ENCODE results near the gene MATR3. TPM values are rescaled to one million over a fixed set of nuclear protein-coding genes. Genes with fewer than 3 reads are reported as not detected.
A peak's percentile ranks its signal among the peaks of the same experiment; 100 is the strongest.
"Not testable (repeated sequence)": the region's sequence is repeated elsewhere in the genome, so short reads cannot be mapped to it uniquely, and the experiment has no call there.

MATR3 gene
- total RNA-seq (2014; rRNA removed; shearing (Covaris generic)) = 333 and 368 TPM in 2 replicates

GRCh38 chr5:139293507-139294373, at the start of gene MATR3:
Gene MATR3, plus strand, starts transcription at chr5:139293740. Its CDS starts 13,676 bp downstream, at chr5:139307416.
- peak; percentile 94 for DNase-seq (ENCODE audit: low spot score)

- DNase-seq (ENCODE audit: low spot score) = no peak
Observed at GRCh38 chr5:139245637-139246339, 47.8 kb upstream of the MATR3 start.

DNA sequence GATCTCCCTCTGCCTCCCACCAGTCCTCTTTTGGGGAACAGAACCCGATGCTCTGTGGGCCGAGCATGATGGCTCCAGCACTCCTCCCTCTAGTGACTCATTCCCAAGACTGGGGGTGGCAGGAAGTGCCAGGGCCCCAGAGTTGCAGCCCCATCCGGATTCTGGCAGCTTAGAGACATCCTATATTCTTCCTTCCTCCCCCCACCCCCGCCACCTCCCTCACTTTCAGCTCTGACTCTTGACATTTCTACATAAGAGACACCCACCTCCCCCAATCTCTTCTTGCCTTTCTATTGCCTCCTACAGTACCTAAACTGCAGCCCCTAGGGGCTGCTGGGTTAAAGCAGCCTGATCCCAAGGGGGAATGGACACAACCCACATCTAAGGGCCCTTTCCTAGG, 47.1 kb upstream of the MATR3 start:
- peak; percentile 88 for DNase-seq (ENCODE audit: low spot score)

- DNase-seq (ENCODE audit: low spot score) = no peak
Observed at GRCh38 chr5:139248826-139249453, 44.6 kb upstream of the MATR3 start.

DNA sequence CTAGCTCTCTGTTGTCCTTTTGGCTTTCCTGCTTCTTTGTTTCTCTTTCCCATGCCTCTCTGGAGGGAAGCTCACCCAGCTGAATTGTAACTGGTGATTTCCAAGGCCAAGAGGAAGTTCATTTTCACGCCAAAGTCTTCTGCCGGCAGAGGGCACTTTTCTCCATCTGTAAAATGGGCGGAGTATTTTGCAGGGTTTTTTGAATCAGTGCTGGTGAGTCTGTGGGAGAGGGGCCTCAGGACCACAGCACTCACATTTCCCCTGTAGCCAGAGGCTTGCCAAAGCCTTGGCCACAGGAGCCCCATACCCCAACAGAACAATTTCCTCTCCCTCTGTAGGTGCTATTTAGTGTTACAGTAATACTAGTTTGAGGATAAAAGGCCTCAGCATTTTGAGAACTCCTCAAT, 42.3 kb upstream of the MATR3 start:
- no peak for DNase-seq (ENCODE audit: low spot score)

GRCh38 chr5:139251695-139252288, 41.7 kb upstream of the MATR3 start:
- no peak for DNase-seq (ENCODE audit: low spot score)

- DNase-seq (ENCODE audit: low spot score) = no peak
Observed at GRCh38 chr5:139253115-139253514, 40.4 kb upstream of the MATR3 start.

DNA sequence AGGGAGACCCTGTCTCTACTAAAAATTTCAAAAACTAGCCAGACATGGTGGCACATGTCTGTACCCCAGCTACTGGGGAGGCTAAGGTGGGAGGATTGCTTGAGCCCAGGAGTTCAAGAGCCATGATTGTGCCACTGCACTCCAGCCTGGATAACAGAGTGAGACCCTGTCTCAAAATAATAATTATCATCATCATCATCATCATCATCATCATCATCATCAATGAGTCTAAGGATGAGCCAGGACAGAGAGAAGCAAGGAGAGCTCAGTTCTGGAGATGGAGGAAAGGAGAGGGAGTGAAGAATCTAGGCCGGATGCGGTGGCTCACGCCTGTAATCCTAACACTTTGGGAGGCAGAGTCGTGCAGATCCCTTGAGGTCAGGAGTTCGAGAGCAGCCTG, 36.7 kb upstream of the MATR3 start:
- DNase-seq (ENCODE audit: low spot score) = no peak

DNA sequence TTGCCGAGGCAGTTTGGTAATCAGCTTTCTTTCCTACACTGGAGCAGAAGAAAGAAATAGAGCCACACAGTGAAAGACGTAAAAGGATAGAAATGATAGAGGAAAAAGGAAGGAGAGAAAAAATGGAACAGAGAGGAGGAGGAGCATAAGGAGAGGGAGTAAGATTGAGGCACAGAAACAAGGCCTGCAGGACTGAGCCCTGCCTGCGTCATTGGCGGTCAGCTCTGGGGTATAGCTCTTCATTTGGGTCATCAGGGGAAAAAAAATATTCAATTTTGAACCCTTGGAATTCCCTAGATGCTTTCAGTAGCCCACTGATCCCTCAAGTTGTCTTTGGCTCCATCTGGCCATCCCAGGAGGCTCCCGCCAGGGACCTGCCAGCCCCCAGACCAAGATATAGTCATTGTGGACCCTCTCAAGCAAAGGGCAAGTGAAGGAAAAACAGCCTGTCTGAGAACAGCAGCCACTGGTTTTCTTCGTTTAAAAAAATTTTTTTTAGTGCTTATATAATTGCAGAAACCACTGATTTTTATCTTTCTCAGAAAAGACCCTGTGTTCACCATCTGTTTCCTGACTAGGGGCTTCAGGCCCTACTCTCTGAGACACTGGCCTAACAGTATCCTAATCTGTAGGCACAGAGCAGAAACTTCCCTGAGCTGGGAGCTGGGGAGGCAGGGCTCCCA, 31.3 kb upstream of the MATR3 start:
- no peak for DNase-seq (ENCODE audit: low spot score)

GRCh38 chr5:139262742-139263445, 30.6 kb upstream of the MATR3 start:
- DNase-seq (ENCODE audit: low spot score) = peak; percentile 91

DNA sequence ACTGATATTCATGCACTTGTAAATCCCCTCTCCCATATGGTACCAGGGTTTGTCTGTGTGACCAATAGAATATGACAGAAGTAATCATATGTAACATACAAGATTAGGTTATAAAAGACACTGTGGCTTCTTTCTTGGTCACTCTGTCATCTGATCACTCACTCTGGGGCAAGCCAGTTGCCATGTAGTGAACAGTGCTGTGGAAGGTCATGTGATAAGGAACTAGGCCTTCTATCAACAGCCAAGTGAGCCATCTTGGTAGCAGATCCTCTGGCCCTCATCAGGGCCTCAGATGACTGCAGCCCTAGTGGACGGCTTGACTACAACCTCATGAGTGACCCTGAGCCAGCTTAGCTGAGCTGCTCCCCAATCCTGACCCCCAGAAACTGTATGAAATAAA, 30.0 kb upstream of the MATR3 start:
- DNase-seq (ENCODE audit: low spot score) = no peak

DNA sequence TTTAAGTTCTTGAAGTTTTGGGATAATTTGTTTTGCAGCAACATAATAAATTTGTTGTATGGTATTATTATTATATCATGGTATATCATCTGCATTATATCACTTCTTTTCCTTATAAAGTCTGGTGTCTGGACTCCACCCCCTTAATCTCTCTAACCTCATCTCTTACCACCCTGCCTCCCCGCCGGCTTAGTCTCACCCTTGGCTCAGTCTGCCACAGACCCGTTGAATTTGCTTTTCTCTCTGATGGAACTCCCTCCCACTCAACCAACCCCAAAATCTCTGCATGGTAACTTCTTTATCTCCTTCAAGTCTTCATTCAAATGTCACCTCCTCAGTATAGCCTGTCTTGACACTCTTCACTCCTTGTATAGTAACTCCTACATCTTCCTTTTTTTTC, 29.6 kb upstream of the MATR3 start:
- DNase-seq (ENCODE audit: low spot score) = no peak

- DNase-seq (ENCODE audit: low spot score) = no peak
Observed at GRCh38 chr5:139265001-139265400, 28.5 kb upstream of the MATR3 start.

DNA sequence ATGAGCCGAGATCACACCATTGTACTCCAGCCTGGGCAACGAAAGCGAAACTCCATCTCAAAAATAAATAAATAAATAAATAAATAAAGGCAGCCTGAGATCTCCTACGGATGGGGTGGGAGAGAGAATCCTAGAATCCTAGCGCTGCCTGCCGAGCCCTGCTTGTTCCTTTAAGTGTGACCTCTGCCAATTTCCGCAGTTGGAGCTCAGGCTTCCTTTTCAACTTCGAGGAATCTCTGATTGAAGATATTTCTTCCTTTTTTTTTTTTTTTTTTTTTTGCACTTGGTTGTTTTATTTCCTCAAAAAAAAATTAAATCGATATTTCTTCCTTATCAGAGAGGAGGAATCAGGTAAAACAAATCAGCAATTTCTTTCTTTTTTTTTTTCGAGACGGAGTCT, 27.3 kb upstream of the MATR3 start:
- no peak for DNase-seq (ENCODE audit: low spot score)

DNA sequence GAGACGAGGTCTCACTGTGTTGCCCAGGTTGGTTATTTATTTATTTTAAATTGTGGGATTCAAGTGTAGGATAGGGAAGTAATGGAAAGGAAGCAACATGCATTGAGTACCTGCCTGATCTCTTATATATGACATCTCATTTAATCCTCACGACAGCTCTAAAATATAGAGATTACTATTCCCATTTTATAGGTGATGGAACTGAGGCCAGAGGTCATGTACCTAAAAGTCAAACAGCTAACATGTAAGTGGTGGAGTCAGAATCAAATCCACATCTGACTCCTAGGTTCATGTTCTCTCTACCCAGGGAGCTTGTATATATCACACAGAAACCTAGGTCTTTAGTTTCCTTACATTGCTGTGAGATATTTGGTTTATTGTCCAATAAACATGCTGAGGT, 26.1 kb upstream of the MATR3 start:
- no peak for DNase-seq (ENCODE audit: low spot score)

DNA sequence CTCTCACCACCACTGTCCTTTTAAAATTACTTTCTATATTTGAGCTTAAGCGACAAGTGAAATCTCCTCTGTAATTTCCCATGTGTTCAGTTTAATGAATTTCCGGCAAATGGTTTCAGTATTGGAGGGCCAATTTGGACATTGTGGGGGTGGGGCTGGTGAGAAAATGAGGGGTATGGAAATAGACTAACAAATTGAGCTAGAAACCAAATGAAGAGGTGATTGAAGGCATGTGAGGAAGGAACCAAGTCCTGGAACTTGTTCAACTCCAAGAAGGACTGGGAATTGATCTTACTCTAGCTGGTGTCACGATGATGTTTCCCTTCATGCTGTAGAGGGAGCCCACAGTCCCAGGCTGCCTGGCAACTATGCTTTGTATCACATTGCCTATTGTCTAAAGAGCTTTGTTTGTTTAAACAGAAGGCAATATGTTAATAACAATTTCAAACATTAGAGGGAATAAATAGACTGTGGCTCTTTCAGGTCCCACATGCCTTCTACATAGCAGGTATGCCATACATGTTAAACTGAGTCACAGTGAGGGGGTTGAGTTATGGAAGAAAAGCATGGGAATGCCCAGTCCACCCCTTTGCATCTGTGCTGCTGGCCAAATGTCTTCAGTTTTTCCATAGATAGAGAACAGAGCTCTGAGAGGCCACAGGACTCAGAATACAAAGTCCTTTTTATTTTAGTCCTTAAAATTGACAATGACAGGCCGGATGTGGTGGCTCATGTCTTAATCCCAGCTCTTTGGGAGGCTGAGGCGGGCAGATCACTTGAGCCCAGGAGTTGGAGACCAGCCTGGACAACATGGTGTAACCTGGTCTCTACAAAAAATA, 25.0 kb upstream of the MATR3 start:
- no peak for DNase-seq (ENCODE audit: low spot score)

DNA sequence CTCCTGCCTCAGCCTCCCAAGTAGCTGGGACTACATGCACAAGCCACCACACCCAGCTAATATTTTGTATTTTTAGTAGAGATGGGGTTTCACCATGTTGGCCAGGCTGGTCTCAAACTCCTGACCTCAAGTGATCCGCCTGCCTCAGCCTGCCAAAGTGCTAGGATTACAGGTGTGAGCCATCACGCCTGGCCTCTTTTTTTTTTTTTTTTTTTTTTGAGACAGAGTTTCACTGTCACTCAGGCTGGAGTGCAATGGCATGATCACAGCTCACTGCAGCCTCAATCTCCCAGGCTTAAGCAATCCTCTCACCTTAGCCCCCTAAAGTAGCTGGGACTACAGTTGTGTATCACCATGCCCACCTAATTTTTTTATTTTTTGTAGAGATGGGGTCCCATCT, 22.8 kb upstream of the MATR3 start:
- DNase-seq (ENCODE audit: low spot score) = not testable (repeated sequence)

GRCh38 chr5:139271201-139272027, 22.1 kb upstream of the MATR3 start:
- peak; percentile 79 for DNase-seq (ENCODE audit: low spot score)
